ENCODE measurements around the gene ZSWIM6.
A peak's percentile ranks its signal among the peaks of the same experiment; 100 is the strongest.

The ZSWIM6 gene

DNA sequence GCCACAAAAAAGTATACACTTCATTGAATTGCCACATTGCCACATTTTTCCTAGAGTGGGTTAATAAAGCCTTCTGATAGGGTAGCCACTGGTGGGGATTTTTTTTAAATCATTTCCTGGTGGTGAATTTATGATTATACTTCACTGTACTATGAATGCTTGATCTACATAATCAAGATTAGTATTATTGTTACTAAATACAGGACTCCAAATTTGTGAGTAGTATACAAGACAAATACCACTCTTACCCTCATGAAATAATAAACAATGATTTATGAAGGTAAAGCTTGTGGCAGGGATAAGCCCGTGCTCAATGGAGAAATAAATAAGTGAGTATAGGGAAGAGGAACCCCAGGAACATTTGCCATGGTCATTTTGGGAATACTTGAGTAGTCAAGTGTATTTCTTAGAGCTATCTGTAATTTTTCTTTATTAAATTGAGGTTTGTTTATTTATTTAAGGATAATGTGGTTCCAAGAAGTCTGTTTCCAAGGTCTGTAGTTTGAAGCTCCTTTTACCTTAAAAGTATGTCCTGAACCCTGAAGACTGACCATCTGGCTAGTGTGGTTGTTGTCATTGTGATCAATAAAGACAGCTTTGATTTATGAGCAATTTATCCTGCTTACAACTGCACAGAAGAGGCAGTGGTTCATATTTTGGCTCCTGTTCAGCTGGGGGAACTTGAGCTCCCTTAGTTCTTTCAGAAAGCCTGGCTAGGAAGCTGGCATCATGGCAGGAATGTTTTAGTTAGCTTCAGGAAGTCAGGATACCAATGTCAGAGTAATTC, 118.6 kb downstream of the ZSWIM6 start:
- DNase-seq = peak; percentile 46

DNA sequence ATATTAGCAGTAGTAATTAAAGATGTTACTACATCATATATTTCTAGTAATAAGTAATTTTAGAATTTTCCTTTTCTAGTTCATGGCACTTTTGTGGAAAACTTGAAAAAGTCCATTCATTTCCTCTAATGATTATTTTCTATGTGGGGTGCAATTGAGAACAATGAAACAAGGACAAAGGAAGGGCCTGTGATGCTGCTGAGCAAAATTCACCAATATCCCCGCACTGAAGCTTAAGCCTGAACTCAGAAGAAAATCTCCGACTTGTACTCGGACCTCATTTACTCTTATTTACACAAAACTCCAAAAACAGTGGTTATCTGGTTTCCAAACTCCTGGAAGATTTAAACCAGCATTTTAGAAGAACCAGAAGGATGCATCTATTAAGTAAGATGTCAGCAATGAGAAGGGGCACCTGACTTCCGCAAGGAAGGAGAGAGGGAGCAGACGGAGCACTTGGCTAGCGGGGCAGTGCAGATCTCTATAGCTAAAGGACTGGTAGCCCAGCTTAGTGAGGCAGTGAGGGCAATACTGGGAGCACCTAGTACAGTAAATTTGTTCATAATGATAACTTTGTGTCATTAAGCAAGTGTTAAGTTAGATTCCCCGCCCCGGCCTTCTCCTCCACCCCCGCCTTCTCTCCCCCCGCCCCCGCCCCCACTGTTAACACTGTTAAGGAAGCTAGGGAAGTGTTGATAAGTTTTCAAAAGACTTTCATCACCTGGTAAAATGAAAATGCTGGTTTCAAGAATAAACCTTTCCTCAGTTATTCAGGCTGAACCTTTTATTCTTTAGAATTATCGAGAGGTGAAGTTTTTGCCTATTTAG, 123.3 kb downstream of the ZSWIM6 start:
- no peak for DNase-seq

DNA sequence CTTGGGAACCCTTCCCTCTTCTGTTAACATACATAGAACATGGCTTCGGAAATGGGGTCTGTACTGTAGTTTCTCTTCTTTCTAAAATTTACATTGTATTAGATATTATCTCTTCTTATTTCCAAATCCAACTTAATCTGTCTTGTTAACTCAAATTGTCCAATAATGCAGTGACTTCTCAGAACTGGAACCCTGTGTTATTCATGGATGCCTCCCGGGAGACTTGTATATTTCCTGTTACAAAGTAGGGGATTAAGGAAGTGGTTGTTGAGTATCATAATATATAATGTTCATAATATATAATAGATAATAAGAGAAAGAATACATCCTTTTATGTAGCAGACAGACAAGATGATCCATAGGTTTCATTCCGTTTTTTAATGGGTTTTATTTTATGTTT, 128.4 kb downstream of the ZSWIM6 start:
- DNase-seq = no peak

DNA sequence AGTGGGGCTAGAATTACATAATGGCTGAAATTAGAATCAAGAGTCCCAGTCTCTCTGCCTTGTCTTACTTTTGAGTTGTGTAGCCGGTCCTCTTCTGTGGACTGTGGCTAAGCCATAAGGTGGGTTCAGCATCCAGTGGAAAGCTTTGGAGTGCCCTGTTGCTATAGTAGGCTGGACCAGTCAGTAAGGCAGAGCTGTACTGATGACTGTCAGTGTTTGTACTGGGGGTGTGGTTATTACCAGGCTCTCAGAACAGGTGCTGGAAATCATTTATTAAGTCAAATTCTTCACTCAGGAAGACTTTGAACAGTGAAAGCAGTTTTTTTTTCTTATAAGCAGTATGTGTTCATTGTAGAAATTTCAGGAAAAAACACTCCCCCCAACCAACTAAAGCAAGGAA, 129.4 kb downstream of the ZSWIM6 start:
- no peak for DNase-seq

DNA sequence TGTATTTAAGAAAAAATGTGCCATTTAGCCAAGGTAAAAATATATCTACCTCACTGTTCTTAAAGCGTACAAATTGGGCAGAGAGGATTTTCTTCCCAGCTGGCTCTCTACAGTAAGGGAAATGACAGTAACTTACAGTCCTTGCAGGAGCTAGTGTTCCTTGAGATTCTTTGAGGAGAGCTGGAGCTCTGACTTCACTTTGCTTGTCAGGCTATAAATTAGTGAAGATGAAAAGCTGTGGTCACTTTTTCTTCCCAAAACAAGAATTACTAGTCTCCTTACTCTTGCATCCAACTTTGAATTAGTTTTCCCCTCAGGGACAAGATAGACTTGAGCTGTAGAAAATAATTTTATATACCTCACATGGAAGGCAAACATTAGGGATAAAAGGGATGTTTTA, 129.9 kb downstream of the ZSWIM6 start:
- no peak for DNase-seq

DNA sequence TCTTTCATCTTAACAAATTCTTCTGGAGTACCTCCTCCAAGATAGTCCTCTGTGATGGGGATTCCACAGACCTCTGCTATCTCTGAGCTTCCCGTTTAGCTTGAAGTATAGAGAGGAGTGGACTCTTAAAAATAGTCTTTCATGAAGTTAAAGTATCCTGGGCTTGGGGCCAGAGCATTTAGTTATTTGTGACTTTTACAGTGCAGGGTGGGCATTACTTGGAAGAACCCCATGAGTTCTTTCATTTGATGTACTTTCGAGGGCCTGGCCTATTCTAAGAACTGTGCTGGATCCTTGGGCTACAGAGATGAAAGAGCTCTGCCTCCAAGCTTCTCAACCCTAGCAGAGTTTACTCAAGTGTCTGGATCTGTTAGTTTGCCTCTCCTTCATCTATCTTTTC, 131.5 kb downstream of the ZSWIM6 start:
- DNase-seq = no peak

DNA sequence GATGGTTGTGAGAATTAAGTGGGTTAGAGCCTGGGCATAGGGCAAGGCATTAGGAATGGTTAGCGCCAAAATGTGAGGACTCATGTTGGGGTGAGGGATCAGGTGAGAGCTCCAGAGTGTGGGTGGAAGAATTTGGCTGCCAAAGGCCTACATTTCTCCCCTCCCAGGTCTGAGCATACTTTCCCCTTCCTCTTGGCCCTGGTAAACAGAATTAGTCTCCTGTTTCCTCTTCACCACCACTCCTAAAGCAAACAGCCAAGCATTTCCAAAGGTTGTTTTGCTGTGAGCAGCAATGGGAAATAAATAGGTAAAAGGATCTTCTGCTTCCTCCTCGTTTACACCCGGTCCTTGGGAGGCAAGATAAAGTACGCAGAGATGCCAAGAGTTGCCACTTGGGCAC, 132.5 kb downstream of the ZSWIM6 start:
- DNase-seq = no peak

DNA sequence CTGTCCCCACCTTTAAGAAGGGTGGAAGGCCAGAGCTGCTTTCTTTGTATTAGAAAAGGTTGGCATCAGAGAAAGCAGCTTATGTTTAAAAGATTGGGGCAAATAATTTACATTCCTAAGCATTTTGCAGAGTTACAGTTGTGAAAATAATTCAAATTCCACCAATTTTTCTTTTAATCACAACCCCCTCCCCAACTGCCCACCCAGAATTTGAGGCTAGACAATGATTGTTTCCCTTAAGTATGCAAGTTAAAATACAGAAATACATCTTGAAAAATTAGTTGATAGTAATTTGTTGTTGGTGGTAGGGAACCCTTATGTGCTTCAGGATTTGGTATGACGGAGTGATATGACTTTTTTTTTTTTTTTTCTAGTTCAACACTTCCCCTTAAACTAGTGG, 133.0 kb downstream of the ZSWIM6 start:
- DNase-seq = no peak

DNA sequence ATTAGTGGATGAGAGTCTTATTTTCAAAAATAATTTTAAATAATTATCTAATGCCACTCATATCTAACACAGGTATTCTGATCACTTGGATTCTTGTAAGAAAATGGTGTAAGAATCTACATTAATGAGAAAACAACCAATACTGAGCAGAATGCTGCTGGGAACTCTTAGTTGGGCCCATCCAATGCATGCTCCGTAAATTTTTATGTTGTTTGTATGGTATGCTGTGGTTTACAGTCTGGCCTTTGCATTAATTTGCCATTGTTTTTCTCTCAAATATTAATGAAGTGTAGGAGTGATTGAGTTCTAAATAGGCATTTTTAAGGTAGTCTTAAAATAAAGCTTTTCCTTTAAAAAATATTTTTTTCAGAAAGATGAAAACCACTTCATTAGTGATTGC, 133.4 kb downstream of the ZSWIM6 start:
- no peak for DNase-seq

DNA sequence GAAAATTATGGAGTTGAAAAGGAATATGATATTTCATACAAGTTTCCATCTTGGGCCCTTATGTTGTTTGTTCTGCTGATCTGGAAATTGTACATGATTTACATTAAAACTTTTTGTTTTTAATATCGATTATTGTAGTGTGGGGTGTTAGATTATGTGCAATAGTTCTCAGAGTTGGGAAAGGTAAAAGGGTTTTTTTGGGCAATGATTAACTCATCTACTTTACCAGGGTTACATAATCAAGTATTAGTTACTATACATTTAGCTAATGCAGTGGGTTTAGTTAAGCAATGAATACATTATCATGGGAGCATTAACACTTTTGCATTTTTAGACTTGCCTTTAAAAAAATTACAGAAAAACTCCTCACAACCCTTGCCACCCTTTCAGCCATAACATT, 134.0 kb downstream of the ZSWIM6 start:
- no peak for DNase-seq

DNA sequence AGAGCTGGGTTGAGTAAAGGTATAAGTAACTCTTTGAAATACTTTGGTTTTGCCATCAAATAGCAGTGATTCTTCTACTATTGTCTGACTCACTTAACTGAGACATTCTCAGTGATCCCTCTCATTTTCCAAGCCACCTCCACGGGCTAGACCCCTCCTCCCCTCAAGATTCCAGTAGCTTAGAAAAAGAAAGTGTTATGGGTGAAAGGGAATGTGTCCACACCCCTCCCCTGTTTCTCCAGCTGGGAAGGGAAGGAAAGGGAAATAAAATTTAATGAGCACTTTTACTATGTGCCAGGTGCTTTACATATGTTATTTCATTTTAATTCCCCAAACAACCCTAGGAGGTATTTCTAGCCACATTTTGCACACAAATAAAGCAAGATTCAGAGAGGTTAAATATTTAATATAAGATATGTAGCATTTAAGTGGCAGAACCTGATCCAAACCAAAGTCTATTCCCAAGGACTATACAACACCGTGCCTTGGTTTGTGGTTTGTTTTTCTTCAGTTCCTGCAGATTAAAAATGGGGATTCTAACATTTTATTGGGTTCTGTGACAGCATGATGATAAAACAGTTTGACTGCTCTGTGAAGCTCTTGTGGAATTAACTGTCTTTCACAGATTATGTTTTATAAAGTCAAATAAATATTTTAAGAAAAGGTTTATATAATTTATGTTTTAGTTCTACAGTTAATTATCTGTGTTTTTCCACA, 135.9 kb downstream of the ZSWIM6 start:
- no peak for DNase-seq

DNA sequence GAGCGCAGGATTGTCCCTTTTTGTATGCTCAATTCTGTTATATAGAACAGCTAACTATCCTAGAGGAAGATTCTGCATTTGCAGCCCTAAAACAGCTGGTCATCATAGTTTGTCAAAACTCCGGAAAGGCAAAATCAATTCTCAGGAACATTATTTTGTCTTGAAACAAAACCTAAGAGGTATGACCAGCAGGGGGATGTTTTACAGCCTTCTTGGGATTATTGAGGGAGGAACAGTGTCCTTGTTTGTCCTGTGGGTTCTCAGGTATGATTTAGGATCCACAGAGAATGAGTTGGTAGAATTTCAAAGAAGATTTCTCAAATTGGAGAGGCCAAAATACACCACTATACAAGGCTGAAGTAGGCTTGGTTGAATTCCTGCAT, 136.4 kb downstream of the ZSWIM6 start:
- DNase-seq = no peak

DNA sequence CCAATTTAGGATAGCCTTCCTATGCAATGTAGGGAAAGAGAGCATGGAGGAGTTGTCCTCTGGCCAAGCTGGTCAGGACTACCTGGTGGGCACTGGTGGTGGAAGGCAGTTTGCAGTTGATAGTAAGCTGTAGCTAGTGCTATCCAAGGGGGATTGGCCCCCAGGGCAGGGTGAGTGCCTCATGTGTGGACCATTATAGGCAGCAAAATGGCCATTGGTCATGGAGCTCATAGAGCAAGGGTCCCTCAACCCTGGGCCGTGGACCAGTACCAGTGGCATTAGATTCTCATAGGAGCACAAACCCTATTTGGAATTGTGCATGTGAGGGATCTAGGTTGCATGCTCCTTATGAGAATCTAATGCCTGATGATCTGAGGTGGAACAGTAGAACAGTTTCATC, 139.3 kb downstream of the ZSWIM6 start:
- DNase-seq = no peak

DNA sequence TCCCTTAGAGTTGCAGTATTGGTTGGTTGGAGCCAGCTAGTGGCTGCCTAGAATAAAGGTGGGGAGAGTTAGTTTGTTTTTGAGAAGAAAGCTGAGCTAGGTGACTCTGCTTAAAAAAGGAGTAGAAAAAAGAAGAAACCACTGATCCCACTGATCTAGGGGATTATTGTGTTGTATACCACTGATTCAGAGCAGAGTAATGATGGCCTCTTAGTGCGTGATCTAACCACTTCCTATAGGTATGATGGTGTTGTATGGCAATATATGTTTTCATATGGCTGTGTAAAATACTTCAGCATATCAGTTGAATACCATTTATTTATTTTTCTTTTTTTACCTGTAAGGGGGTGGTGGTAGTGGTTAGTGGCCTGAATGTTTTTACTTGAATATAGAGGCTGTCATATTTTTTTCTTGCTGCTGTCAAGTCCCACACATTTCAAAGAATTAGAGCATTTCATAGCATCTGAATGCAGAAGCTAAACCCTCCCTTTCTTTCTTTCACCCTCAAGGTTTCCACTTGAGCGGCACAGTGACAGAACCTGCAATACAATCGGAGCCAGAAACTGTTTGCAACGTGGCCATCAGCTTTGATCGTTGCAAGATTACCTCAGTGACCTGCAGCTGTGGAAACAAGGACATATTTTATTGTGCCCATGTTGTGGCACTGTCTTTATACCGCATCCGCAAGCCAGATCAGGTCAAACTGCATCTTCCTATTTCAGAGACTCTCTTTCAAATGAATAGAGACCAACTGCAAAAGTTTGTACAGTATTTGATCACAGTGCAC, 140.3 kb downstream of the ZSWIM6 start:
- DNase-seq = no peak

DNA sequence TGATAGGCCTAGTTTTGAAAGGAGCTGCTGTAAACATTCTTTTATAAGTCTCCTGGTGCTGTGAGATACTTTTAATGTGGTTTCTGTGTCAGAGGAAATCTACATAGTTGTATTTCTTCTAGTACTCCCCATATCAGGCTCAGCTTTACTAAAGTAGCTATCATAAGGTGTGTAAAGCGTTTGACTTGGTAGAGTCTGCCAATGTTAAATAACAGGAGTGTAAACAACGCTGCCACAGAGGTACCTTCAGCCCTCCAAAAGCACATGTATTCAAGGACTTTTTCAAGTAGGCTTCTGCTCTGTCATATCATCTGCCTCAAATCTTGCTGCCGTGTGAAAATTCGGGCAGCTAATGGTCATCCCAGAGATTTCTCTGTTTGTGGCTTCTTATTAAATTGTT, 142.7 kb downstream of the ZSWIM6 start:
- no peak for DNase-seq

DNA sequence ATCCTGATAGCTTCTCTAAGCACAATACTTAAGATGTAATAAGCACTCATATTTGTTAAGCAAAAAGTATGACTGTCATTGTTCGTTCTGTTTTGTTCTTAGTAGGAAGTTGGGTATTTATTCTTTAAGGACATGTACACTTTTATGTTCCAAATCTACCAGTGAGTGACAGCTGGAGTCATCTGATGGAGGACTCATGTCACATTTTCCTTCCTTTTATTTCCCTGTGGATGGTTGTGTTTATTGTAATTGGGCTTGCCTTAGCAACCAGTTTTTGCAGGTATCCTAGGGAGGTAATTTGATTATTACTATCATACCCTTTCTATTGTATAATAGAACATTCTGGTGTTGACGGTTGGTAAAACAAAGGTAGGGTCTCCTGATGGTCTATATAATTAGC, 145.7 kb downstream of the ZSWIM6 start:
- DNase-seq = no peak

DNA sequence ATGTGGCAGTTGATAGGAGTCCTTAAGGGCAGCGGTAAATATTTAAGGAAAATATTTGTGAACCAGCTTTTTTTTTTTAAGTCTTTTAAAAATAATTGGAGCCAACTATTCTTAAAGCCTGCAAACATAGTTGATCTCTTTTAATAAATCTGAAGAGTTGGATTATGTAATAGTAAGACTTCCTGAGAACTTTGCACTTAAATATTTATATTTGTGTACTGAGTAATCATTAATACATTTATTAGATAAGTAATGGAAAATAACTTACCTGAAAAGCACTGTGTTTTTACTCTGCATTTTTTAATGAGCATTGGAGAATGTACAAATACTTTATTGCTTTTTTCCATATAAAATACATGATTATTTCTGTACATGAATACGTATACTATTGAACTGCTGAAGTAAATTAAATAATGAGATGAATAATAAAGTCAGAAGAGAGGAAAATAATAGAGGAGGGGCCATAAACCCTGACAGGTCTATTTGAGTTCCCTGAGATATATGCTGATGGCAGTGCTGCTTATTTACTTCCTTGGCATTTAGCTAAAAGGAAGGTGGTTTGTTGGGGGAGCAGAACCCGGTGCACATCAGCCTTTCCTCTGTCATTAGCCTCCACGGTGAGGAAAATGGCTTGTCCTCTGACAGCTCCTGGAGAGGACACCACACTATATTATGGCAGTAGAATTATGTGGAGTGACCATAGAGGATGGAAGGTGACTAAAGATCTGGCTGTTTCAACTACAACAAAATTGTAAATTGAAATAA, 148.0 kb downstream of the ZSWIM6 start:
- no peak for DNase-seq

DNA sequence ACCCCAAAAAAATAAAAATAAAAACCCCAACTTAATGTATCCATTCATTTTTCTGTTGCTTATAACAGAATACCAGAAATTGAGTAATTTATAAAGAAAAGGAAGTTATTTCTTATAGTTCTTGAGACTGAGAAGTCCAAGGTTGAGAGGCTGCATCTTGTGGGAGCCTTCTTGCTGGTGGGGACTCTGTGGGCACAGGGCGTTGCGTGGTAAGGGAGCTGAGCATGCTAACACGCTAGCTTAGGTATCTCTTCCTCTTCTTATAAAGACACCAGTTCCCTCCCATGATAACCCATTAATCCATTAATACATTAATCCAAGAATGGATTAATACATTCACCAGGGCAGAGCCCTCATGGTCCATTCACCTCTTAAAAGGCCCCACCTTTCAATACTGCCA, 150.9 kb downstream of the ZSWIM6 start:
- no peak for DNase-seq

DNA sequence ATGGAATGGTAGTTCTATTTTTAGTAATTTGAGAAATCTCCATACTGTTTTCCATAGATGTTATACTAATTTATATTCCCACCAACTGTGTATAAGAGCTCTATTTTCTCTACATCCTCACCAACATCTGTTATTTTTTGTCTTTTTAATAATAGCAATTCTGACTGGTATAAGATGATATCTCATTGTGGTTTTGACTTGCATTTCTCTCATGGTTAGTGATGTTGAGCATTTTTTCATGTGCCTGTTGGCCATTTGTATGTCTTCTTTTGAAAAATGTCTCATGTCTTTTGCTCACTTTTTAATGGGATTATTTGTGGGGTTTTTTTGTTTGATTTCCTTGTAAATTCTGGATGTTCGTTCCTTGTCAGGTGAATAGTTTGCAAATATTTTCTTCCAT, 154.4 kb downstream of the ZSWIM6 start:
- DNase-seq = no peak

DNA sequence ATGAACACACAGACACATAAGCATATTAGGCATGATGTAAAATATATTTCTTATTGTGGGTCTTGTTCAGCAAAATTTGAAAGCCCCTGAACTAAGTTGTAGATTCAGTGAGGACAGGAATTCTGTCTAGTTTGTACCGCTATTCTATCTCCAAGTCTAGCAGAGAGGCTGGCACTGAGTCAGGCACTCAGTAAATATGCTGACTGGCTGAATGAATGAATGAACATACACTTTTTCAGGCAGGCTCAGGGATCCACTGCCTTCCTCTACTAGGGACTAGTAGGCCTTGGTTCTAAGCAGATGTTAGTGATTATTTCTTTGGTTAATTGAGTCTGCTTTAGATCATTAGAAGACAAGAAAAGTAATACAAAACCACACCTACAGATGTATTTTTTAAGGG, 157.5 kb downstream of the ZSWIM6 start:
- DNase-seq = no peak

DNA sequence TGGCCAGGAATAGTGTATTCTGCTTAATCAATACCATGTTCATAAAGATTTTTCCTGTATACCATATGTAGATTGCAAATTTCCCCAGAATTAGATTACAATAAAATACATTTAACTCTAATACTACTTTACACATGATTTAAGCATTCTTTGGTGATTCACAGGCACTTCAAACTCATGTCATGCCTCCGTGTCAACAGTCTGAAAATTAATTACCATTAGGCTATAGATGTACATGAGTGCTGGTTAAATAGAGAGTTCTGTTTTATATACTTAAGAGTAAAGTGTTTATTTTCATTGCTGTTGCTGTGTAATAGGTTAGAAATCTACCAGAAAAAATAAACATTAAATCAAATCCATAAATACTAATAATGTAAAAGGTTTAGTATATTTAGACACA, 159.8 kb downstream of the ZSWIM6 start:
- no peak for DNase-seq

DNA sequence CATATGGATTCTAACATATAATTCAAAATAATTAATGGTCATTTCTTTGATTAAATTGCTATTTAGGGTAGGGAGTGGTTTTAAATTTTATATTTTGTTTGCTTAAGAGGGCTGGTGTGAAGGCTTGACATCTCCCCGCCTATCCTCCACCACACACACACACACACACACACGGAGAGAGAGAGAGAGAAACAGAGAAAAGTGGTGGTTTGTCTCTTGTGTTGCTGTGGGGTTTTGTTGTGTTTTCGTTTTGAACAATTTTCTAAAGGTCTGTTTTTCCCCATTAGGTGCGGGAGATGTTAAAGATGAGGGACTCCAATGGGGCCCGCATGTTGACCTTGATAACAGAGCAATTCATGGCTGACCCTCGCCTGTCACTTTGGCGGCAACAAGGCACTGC, 161.9 kb downstream of the ZSWIM6 start:
- no peak for DNase-seq
